ENCODE data around the gene LGALS14. TPM values are rescaled to one million over a fixed set of nuclear protein-coding genes. Genes with fewer than 3 reads are reported as not detected.
A peak's percentile ranks its signal among the peaks of the same experiment; 100 is the strongest.
"Not testable (repeated sequence)": the region's sequence is repeated elsewhere in the genome, so short reads cannot be mapped to it uniquely, and the experiment has no call there.

The LGALS14 gene
- total RNA-seq, 1 experiment from 2014 or later = not detected

DNA sequence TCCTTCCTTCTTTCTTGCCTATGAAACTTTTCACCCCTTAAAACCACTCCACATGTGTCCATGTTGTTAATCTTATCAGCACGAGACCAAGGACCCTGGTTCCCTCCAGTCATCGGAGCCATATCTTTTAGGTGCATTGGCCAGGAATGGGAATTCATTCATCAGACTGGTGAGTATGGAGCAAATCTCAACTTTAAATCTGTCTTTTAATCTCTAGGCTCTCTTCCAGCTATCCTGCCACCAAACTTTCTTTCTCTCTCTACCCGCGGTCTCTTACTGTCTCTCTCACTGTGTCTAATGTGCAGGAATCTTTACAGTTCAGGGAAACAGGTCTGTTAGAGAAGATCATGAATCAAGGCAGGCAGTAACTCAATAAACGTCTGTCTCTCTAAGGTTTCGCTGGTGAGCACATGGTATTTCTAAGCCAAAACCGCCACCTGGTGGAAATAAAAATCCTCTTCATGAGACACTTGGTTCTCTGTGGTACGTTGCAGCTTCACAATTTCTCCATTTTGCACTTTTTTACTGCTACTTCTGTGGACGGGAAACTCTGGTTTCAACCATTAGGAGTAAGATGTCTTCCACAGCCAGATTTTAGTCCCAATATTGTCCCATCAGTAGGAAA lies 32.4 kb upstream of the LGALS14 start:
- H3K27ac ChIP-seq = no peak overlapping the region
- no peak overlapping the region for H3K4me3 ChIP-seq
- intact Hi-C loops (cut with micrococcal nuclease; ENCODE audit: unreplicated experiment) = loop anchor here (1.0 to 5.0 kb wide), 2 partner anchors 121 to 170 kb away; no protein-coding TSS in a partner anchor
- H3K27me3 ChIP-seq (ENCODE audit: insufficient read depth, low read depth) = peaks cover 24% of the 10 kb centered on the region; the same call in 1 of the 2 replicates
- H3K36me3 ChIP-seq (ENCODE audit: low read depth) = no peaks in the 10 kb centered on the region
- no peaks in the 10 kb centered on the region for H4K20me1 ChIP-seq (ENCODE audit: insufficient read depth)
- no peaks in the 10 kb centered on the region for H3K79me2 ChIP-seq (ENCODE audit: low read depth)
- no peak overlapping the region for H2AFZ ChIP-seq
- H3K9me3 ChIP-seq (ENCODE audit: insufficient read depth, low read depth) = no peaks in the 10 kb centered on the region
- no peak overlapping the region for H3K4me2 ChIP-seq
- H3K9me2 ChIP-seq (ENCODE audit: insufficient read depth) = no peaks in the 10 kb centered on the region
- DNase-seq = peak in 1 of 2 experiments; percentile 42
- ChIA-PET CTCF (no interaction called here), POLR2A (ENCODE audit: unreplicated experiment) (no interaction called here)
- H3F3A ChIP-seq (ENCODE audit: insufficient read depth, low read depth) = no peaks in the 10 kb centered on the region
- BruUV-seq (replicated peaks) = no TSS peak
- TF ChIP-seq, protein P1, sequence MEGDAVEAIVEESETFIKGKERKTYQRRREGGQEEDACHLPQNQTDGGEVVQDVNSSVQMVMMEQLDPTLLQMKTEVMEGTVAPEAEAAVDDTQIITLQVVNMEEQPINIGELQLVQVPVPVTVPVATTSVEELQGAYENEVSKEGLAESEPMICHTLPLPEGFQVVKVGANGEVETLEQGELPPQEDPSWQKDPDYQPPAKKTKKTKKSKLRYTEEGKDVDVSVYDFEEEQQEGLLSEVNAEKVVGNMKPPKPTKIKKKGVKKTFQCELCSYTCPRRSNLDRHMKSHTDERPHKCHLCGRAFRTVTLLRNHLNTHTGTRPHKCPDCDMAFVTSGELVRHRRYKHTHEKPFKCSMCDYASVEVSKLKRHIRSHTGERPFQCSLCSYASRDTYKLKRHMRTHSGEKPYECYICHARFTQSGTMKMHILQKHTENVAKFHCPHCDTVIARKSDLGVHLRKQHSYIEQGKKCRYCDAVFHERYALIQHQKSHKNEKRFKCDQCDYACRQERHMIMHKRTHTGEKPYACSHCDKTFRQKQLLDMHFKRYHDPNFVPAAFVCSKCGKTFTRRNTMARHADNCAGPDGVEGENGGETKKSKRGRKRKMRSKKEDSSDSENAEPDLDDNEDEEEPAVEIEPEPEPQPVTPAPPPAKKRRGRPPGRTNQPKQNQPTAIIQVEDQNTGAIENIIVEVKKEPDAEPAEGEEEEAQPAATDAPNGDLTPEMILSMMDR (conservative IDR thresholded peaks at IDR 0.05) = peak; percentile 71
- no peak for TF ChIP-seq EZH2 (IDR thresholded peaks at IDR 0.05; ENCODE audit: low read depth)
- H3K4me1 ChIP-seq (replicated peaks; ENCODE audit: insufficient read depth) = no peaks in the 10 kb centered on the region

DNA sequence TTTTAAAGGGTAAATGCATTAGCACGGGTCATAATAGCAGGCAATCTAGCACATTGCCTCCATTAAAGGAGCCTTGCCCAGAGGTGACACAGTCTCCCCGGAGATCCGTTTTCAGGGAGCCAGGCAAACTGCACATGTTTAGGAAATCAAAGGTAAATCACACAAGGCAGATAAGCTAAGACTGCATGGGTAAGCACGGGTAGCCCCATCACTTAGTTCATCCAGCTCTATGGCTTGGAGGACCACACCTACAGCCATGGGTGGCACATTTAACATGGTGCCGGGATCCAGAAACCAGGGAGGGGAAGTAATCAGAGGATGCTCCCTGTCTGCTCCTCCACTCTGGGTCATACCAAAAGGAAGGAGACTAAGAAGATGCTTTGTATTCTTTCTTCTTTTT lies 31.8 kb upstream of the LGALS14 start:
- no peak overlapping the region for H3K4me2 ChIP-seq
- H3K4me1 ChIP-seq (replicated peaks; ENCODE audit: insufficient read depth) = no peaks in the 10 kb centered on the region
- H2AFZ ChIP-seq = no peak overlapping the region
- CTCF ChIA-PET = interaction anchor here (1.0 kb wide), 1 partner anchor 173 kb away, joined by 3 read pairs; no protein-coding TSS in a partner anchor
- DNase-seq = no peak
- no peak overlapping the region for H3K27ac ChIP-seq
- no peaks in the 10 kb centered on the region for H3K36me3 ChIP-seq (ENCODE audit: low read depth)
- no peaks in the 10 kb centered on the region for H4K20me1 ChIP-seq (ENCODE audit: insufficient read depth)
- no peaks in the 10 kb centered on the region for H3K79me2 ChIP-seq (ENCODE audit: low read depth)
- intact Hi-C loops (cut with micrococcal nuclease; ENCODE audit: unreplicated experiment) = loop anchor here (1.0 to 5.0 kb wide), 2 partner anchors 121 to 170 kb away; no protein-coding TSS in a partner anchor
- no TSS peak for BruUV-seq (replicated peaks)
- no peaks in the 10 kb centered on the region for H3K9me3 ChIP-seq (ENCODE audit: insufficient read depth, low read depth)
- H3F3A ChIP-seq (ENCODE audit: insufficient read depth, low read depth) = no peaks in the 10 kb centered on the region
- H3K27me3 ChIP-seq (ENCODE audit: insufficient read depth, low read depth) = peaks cover 20% of the 10 kb centered on the region; the same call in 1 of the 2 replicates
- POLR2A ChIA-PET (ENCODE audit: unreplicated experiment) = no interaction called here
- TF ChIP-seq, protein P1 (conservative IDR thresholded peaks at IDR 0.05) = no peak
- no peak for TF ChIP-seq EZH2 (IDR thresholded peaks at IDR 0.05; ENCODE audit: low read depth)
- H3K9me2 ChIP-seq (ENCODE audit: insufficient read depth) = no peaks in the 10 kb centered on the region
- H3K4me3 ChIP-seq = no peak overlapping the region

GRCh38 chr19:39673862-39674261 lies 30.4 kb upstream of the LGALS14 start:
- intact Hi-C loops (cut with micrococcal nuclease; ENCODE audit: unreplicated experiment) = loop anchor here (5.0 kb wide), 1 partner anchor 168 kb away; no protein-coding TSS in a partner anchor
- not testable (repeated sequence) for H3K9me3 ChIP-seq (ENCODE audit: insufficient read depth, low read depth); H3K9me2 ChIP-seq (ENCODE audit: insufficient read depth); H3K4me2 ChIP-seq; H3K36me3 ChIP-seq (ENCODE audit: low read depth); DNase-seq; H3K27ac ChIP-seq; H4K20me1 ChIP-seq (ENCODE audit: insufficient read depth); H3K79me2 ChIP-seq (ENCODE audit: low read depth); BruUV-seq (replicated peaks); H2AFZ ChIP-seq; H3K4me1 ChIP-seq (replicated peaks; ENCODE audit: insufficient read depth); H3K4me3 ChIP-seq; H3F3A ChIP-seq (ENCODE audit: insufficient read depth, low read depth)
- ChIA-PET CTCF (interaction anchor here (0.6 to 1.2 kb wide), 5 partner anchors 96 to 297 kb away, joined by 3 to 8 read pairs (median 3); partner anchors contain the start of genes FBL and PSMC4), POLR2A (ENCODE audit: unreplicated experiment) (interaction anchor here (0.6 to 0.7 kb wide), 2 partner anchors 116 to 238 kb away, joined by 3 to 6 read pairs; no protein-coding TSS in a partner anchor)
- H3K27me3 ChIP-seq (ENCODE audit: insufficient read depth, low read depth) = peaks cover 20% of the 10 kb centered on the region; the same call in 1 of the 2 replicates

All from PC-9 (cell line).